GM12878 (cell line): ENCODE results near the gene GPR18.

Experiments used
- BCL11A ChIP-seq: IDR thresholded peaks from 2 replicates; pipeline ENCODE4 v1.6.1; 2011; ENCODE audit warnings: low read depth, low read length
- EZH2 ChIP-seq: IDR thresholded peaks from 2 replicates; pipeline ENCODE4 v1.6.1; 2012; ENCODE audit warnings: low read depth, mild to moderate bottlenecking, control low read depth, inconsistent platforms, low read length, borderline replicate concordance; ENCODE audit not compliant: control insufficient read depth
- JUND ChIP-seq: IDR thresholded peaks from 2 replicates; pipeline ENCODE4 v1.6.1; 2012; ENCODE audit warnings: low read depth, mild to moderate bottlenecking, low read length, improper control_type of control experiment, moderate library complexity
- POLR2A ChIP-seq: IDR thresholded peaks from 2 replicates; pipeline ENCODE4 v1.6.1; 2011; ENCODE audit warnings: low read depth, mild to moderate bottlenecking, low read length
- RCOR1 ChIP-seq: conservative IDR thresholded peaks from 2 replicates; pipeline ENCODE4 v1.6.1; 2012; ENCODE audit warnings: low read depth, low read length, improper control_type of control experiment
- ZNF24 ChIP-seq: fragments of 450-650 bp; IDR thresholded peaks from 2 replicates; pipeline ENCODE4 v1.6.1; 2017; ENCODE audit warnings: antibody characterized with exemption, mild to moderate bottlenecking
- ZNF274 ChIP-seq: IDR thresholded peaks from one replicate; pipeline ENCODE4 v1.8.0; 2011; ENCODE audit not compliant: insufficient read length, insufficient read depth
- TF ChIP-seq, protein P1 (sequence below): IDR thresholded peaks from 2 replicates; pipeline ENCODE4 v1.6.1; 2011; ENCODE audit warnings: mild to moderate bottlenecking, low read depth, low read length, moderate library complexity; ENCODE audit not compliant: insufficient replicate concordance
- TF ChIP-seq, protein P2 (sequence below), 3 experiments: IDR thresholded peaks in 2 of 3; conservative IDR thresholded peaks in 1 of 3; 2 replicates each; pipeline ENCODE4 v1.5.1; 2011; ENCODE audit warnings: low read depth in 3 of 3, low read length in 3 of 3, mild to moderate bottlenecking in 3 of 3, control low read depth in 2 of 3, moderate library complexity in 2 of 3, inconsistent platforms in 1 of 3, mixed read lengths in 1 of 3; ENCODE audit not compliant: control insufficient read depth in 2 of 3, insufficient read depth in 1 of 3; ENCODE audit errors: extremely low read depth in 1 of 3
- TF ChIP-seq, protein P3 (sequence below): fragments of 450-650 bp; formaldehyde crosslinking; IDR thresholded peaks from 2 replicates; pipeline ENCODE4 v1.4.0; 2020; ENCODE audit warnings: mild to moderate bottlenecking, moderate library complexity
- TF ChIP-seq, protein P4 (sequence below): IDR thresholded peaks from 2 replicates; pipeline ENCODE4 v1.6.1; 2011; ENCODE audit warnings: borderline replicate concordance, low read depth, mild to moderate bottlenecking, moderate library complexity, low read length; ENCODE audit not compliant: insufficient read depth, poor library complexity, severe bottlenecking

DNA sequence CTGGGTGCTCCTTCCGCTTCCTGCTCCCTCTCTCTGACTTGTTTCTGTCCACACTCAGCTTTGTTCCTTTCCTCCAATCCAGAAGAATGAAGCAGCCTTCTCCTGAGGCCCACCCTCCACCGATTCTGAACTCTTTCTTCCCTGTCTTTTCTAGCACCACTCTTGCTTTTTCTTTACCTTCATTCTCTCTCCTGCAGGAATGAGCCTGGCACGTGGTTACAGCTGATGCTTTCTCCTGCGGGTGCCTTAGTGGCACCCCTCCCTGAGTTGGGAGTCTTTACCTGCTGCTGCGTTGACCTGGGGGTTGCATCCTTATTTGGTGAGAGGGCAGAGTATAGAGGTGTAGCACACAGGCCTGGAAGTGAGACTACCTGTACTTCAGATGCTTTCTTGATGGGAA is 51.3 kb downstream of the GPR18 start:
- TF ChIP-seq, protein P1, sequence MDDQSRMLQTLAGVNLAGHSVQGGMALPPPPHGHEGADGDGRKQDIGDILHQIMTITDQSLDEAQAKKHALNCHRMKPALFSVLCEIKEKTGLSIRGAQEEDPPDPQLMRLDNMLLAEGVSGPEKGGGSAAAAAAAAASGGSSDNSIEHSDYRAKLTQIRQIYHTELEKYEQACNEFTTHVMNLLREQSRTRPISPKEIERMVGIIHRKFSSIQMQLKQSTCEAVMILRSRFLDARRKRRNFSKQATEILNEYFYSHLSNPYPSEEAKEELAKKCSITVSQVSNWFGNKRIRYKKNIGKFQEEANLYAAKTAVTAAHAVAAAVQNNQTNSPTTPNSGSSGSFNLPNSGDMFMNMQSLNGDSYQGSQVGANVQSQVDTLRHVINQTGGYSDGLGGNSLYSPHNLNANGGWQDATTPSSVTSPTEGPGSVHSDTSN, result no peak
- TF ChIP-seq, protein P2, sequence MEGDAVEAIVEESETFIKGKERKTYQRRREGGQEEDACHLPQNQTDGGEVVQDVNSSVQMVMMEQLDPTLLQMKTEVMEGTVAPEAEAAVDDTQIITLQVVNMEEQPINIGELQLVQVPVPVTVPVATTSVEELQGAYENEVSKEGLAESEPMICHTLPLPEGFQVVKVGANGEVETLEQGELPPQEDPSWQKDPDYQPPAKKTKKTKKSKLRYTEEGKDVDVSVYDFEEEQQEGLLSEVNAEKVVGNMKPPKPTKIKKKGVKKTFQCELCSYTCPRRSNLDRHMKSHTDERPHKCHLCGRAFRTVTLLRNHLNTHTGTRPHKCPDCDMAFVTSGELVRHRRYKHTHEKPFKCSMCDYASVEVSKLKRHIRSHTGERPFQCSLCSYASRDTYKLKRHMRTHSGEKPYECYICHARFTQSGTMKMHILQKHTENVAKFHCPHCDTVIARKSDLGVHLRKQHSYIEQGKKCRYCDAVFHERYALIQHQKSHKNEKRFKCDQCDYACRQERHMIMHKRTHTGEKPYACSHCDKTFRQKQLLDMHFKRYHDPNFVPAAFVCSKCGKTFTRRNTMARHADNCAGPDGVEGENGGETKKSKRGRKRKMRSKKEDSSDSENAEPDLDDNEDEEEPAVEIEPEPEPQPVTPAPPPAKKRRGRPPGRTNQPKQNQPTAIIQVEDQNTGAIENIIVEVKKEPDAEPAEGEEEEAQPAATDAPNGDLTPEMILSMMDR (IDR thresholded peaks at IDR 0.05 in 2 of 3, conservative IDR thresholded peaks at IDR 0.05 in 1 of 3; ENCODE audit: control insufficient read depth in 2 of 3, extremely low read depth in 1 of 3, insufficient read depth in 1 of 3, low read depth in 3 of 3, low read length in 3 of 3), result no peak
- no peak for TF ChIP-seq ZNF24
- no peak for TF ChIP-seq JUND
- TF ChIP-seq BCL11A, result no peak
- TF ChIP-seq RCOR1, result no peak
- TF ChIP-seq EZH2, result no peak
- TF ChIP-seq, protein P3, sequence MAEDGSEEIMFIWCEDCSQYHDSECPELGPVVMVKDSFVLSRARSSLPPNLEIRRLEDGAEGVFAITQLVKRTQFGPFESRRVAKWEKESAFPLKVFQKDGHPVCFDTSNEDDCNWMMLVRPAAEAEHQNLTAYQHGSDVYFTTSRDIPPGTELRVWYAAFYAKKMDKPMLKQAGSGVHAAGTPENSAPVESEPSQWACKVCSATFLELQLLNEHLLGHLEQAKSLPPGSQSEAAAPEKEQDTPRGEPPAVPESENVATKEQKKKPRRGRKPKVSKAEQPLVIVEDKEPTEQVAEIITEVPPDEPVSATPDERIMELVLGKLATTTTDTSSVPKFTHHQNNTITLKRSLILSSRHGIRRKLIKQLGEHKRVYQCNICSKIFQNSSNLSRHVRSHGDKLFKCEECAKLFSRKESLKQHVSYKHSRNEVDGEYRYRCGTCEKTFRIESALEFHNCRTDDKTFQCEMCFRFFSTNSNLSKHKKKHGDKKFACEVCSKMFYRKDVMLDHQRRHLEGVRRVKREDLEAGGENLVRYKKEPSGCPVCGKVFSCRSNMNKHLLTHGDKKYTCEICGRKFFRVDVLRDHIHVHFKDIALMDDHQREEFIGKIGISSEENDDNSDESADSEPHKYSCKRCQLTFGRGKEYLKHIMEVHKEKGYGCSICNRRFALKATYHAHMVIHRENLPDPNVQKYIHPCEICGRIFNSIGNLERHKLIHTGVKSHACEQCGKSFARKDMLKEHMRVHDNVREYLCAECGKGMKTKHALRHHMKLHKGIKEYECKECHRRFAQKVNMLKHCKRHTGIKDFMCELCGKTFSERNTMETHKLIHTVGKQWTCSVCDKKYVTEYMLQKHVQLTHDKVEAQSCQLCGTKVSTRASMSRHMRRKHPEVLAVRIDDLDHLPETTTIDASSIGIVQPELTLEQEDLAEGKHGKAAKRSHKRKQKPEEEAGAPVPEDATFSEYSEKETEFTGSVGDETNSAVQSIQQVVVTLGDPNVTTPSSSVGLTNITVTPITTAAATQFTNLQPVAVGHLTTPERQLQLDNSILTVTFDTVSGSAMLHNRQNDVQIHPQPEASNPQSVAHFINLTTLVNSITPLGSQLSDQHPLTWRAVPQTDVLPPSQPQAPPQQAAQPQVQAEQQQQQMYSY, result no peak
- TF ChIP-seq POLR2A, result no peak
- no peak for TF ChIP-seq ZNF274
- TF ChIP-seq, protein P4, sequence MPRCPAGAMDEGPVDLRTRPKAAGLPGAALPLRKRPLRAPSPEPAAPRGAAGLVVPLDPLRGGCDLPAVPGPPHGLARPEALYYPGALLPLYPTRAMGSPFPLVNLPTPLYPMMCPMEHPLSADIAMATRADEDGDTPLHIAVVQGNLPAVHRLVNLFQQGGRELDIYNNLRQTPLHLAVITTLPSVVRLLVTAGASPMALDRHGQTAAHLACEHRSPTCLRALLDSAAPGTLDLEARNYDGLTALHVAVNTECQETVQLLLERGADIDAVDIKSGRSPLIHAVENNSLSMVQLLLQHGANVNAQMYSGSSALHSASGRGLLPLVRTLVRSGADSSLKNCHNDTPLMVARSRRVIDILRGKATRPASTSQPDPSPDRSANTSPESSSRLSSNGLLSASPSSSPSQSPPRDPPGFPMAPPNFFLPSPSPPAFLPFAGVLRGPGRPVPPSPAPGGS, result no peak
